SK-N-SH (cell line): ENCODE data around the gene TRIM8.

ENCODE experiments used
- SMC3 ChIP-seq: IDR thresholded peaks from 2 replicates; pipeline ENCODE4 v1.6.1; 2012; ENCODE audit warnings: low read depth, low read length, improper control_type of control experiment
- TF ChIP-seq, protein P1 (sequence below): fragments of 200-600 bp; sonication (generic); IDR thresholded peaks from 2 replicates; pipeline ENCODE4 v1.6.1; 2017; ENCODE audit warnings: antibody characterized with exemption, mild to moderate bottlenecking, moderate library complexity
- TF ChIP-seq, protein P2 (sequence below): IDR thresholded peaks from 2 replicates; pipeline ENCODE4 v1.4.0; 2012; ENCODE audit warnings: low read depth

DNA sequence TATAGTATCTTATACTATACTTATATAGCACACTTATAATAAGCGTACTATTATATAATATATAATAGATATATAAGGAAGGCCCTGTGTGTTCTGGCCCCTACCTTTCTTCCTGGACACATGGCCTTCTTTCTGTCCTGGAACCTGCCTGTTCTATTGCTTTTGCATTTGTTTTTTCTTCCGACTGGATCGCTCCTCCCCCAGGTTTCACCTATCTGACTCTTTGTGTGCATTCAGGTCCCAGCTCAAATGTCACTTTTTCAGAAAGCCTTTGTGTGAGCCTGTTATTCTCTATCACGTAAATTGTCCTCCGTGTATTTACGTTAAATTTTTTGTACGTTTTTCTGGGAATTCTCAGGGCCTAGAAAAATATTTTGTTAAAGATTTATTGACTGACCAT lies 2.9 kb upstream of the TRIM8 start:
- TF ChIP-seq, protein P1, sequence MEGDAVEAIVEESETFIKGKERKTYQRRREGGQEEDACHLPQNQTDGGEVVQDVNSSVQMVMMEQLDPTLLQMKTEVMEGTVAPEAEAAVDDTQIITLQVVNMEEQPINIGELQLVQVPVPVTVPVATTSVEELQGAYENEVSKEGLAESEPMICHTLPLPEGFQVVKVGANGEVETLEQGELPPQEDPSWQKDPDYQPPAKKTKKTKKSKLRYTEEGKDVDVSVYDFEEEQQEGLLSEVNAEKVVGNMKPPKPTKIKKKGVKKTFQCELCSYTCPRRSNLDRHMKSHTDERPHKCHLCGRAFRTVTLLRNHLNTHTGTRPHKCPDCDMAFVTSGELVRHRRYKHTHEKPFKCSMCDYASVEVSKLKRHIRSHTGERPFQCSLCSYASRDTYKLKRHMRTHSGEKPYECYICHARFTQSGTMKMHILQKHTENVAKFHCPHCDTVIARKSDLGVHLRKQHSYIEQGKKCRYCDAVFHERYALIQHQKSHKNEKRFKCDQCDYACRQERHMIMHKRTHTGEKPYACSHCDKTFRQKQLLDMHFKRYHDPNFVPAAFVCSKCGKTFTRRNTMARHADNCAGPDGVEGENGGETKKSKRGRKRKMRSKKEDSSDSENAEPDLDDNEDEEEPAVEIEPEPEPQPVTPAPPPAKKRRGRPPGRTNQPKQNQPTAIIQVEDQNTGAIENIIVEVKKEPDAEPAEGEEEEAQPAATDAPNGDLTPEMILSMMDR = no peak
- TF ChIP-seq, protein P2, sequence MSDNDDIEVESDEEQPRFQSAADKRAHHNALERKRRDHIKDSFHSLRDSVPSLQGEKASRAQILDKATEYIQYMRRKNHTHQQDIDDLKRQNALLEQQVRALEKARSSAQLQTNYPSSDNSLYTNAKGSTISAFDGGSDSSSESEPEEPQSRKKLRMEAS = no peak
- no peak for TF ChIP-seq SMC3
